HepG2 (cell line): Measurements from ENCODE around the gene CMIP. TPM values are rescaled to one million over a fixed set of nuclear protein-coding genes. Genes with fewer than 3 reads are reported as not detected.

Experiments
- ATAC-seq: fragments of 200-7000 bp; cut with Tn5 transposase; 3 replicates; pipeline ENCODE4 v1.9.1; 2020; ENCODE audit warnings: mild to moderate bottlenecking, moderate library complexity
- BruUV-seq: library from RNA; stranded (reverse); fragments of 400-500 nt; replicated peaks from 2 replicates; lab custom pipeline; 2021; lab: Mats Ljungman, UMichigan
- CTCF ChIA-PET: fragments of 300-600 bp; formaldehyde crosslinking; extraction: SDS; loops from one replicate; lab custom pipeline; 2021; ENCODE audit warnings: low total read pairs, inconsistent platforms, low intra/inter-chr PET ratio; lab: Yijun Ruan, JAX
- POLR2A ChIA-PET: fragments of 350-600 bp; sonication (Branson Sonifier 250); formaldehyde crosslinking; loops from one replicate; lab custom pipeline; 2020; ENCODE audit warnings: antibody characterized with exemption, inconsistent platforms; lab: Yijun Ruan, JAX
- DNase-seq: peaks from one replicate; pipeline ENCODE4 v3.0.0-alpha.2; 2015; ENCODE audit warnings: low spot score
- FAIRE-seq: peaks from 3 replicates; lab custom pipeline; 2011; peaks lifted over from hg19 to GRCh38; lab: Jason Lieb, UNC
- H2AFZ ChIP-seq: one replicate; pipeline ENCODE4 v1.6.1; 2011; ENCODE audit warnings: low read length, inconsistent platforms
- H3K27ac ChIP-seq: fragments of 300-600 bp; 3 replicates; pipeline ENCODE4 v1.8.0; 2011; ENCODE audit warnings: mixed run types, mild to moderate bottlenecking, mixed read lengths, low read length, inconsistent platforms; ENCODE audit not compliant: insufficient read depth; ENCODE audit errors: extremely low read length
- H3K27me3 ChIP-seq, 2 experiments: fragments of 200-600 bp in 1 of 2; 2 replicates in 1 of 2; 3 replicates in 1 of 2; pipeline versions ENCODE4 v1.6.0 to v1.8.0; 2011; ENCODE audit warnings: low read length in 2 of 2, mild to moderate bottlenecking in 2 of 2, moderate library complexity in 2 of 2, inconsistent platforms in 1 of 2; ENCODE audit not compliant: insufficient read depth in 2 of 2, control insufficient read depth in 1 of 2
- H3K36me3 ChIP-seq, 2 experiments: fragments of 200-600 bp in 1 of 2; replicated peaks in 1 of 2; 2 replicates in 1 of 2; 3 replicates in 1 of 2; pipeline versions ENCODE4 v1.5.1 to v1.8.0; 2011; ENCODE audit warnings: low read length in 2 of 2, inconsistent platforms in 1 of 2; ENCODE audit not compliant: insufficient read depth in 2 of 2, control insufficient read depth in 1 of 2
- H3K4me1 ChIP-seq: 2 replicates; pipeline ENCODE4 v1.5.1; 2012; ENCODE audit warnings: low read length, inconsistent platforms; ENCODE audit not compliant: insufficient read depth
- H3K4me2 ChIP-seq: 2 replicates; pipeline ENCODE4 v1.6.0; 2011; ENCODE audit warnings: low read depth, low read length, inconsistent platforms
- H3K4me3 ChIP-seq, 3 experiments: fragments of 200-600 bp in 1 of 3; sonication (generic), shearing (Covaris generic) in 1 of 3; replicated peaks in 1 of 3; 2 replicates each; pipeline ENCODE4 v1.5.1; 2011 to 2016; ENCODE audit warnings: low read length in 3 of 3, inconsistent platforms in 2 of 3, low read depth in 2 of 3, mild to moderate bottlenecking in 2 of 3, control low read depth in 1 of 3, mixed read lengths in 1 of 3; ENCODE audit not compliant: insufficient read depth in 1 of 3
- H3K79me2 ChIP-seq: one replicate; pipeline ENCODE4 v1.6.1; 2011; ENCODE audit warnings: low read length, inconsistent platforms; ENCODE audit not compliant: insufficient read depth
- H3K9ac ChIP-seq: 2 replicates; pipeline ENCODE4 v1.6.0; 2011; ENCODE audit warnings: mild to moderate bottlenecking, low read depth, low read length, inconsistent platforms; ENCODE audit not compliant: insufficient read depth
- H3K9me3 ChIP-seq: 2 replicates; pipeline ENCODE4 v1.5.1; 2012; ENCODE audit warnings: mild to moderate bottlenecking, low read length
- H4K20me1 ChIP-seq: 2 replicates; pipeline ENCODE4 v1.6.0; 2011; ENCODE audit warnings: inconsistent platforms, mild to moderate bottlenecking, low read length, moderate library complexity; ENCODE audit not compliant: insufficient read depth
- AHR ChIP-seq: IDR thresholded peaks from 2 replicates; pipeline ENCODE4 v1.6.1; 2018; ENCODE audit warnings: missing genetic modification reagents, missing compliant biosample characterization
- FOXK2 ChIP-seq: fragments of 450-650 bp; IDR thresholded peaks from 2 replicates; pipeline ENCODE4 v1.6.1; 2016
- GATAD2A ChIP-seq: IDR thresholded peaks from 2 replicates; pipeline ENCODE4 v1.6.1; 2016
- GPN1 ChIP-seq: sonication (generic); formaldehyde crosslinking; IDR thresholded peaks from 2 replicates; pipeline ENCODE4 v1.5.1; 2020; ENCODE audit warnings: missing genetic modification reagents, borderline replicate concordance
- GTF3A ChIP-seq: sonication (generic); formaldehyde crosslinking; conservative IDR thresholded peaks from 2 replicates; pipeline ENCODE4 v1.4.0; 2020; ENCODE audit warnings: mild to moderate bottlenecking, missing genetic modification reagents
- KDM3A ChIP-seq: IDR thresholded peaks from 2 replicates; pipeline ENCODE4 v1.6.1; 2018; ENCODE audit warnings: low read depth, missing compliant biosample characterization
- MYNN ChIP-seq: sonication (generic); formaldehyde crosslinking; IDR thresholded peaks from 2 replicates; pipeline ENCODE4 v1.4.0; 2020; ENCODE audit warnings: mild to moderate bottlenecking, low read depth, missing genetic modification reagents
- NFKBIZ ChIP-seq: IDR thresholded peaks from 2 replicates; pipeline ENCODE4 v1.6.1; 2018; ENCODE audit warnings: missing genetic modification reagents, missing compliant biosample characterization
- NKX3-1 ChIP-seq: sonication (generic); formaldehyde crosslinking; IDR thresholded peaks from 2 replicates; pipeline ENCODE4 v1.5.0; 2020; ENCODE audit warnings: missing genetic modification reagents
- POGZ ChIP-seq: sonication (generic); formaldehyde crosslinking; IDR thresholded peaks from 2 replicates; pipeline ENCODE4 v1.4.0; 2020; ENCODE audit warnings: mild to moderate bottlenecking, missing genetic modification reagents
- RBFOX2 ChIP-seq: fragments of 200-400 bp; formaldehyde crosslinking; IDR thresholded peaks from 2 replicates; pipeline ENCODE4 v1.6.1; 2017; ENCODE audit warnings: low read depth, mild to moderate bottlenecking, low read length
- RFXANK ChIP-seq: IDR thresholded peaks from 2 replicates; pipeline ENCODE4 v1.6.1; 2016
- SCMH1 ChIP-seq: sonication (generic); formaldehyde crosslinking; IDR thresholded peaks from 2 replicates; pipeline ENCODE4 v1.9.0; 2021; ENCODE audit warnings: missing genetic modification reagents, mild to moderate bottlenecking, borderline replicate concordance
- SYNCRIP ChIP-seq: fragments of 200-400 bp; formaldehyde crosslinking; IDR thresholded peaks from 2 replicates; pipeline ENCODE4 v1.6.1; 2018; ENCODE audit warnings: mild to moderate bottlenecking, low read depth, low read length; ENCODE audit not compliant: insufficient read depth
- ZBTB1 ChIP-seq: sonication (generic); formaldehyde crosslinking; IDR thresholded peaks from 2 replicates; pipeline ENCODE4 v1.4.0; 2020; ENCODE audit warnings: missing genetic modification reagents, borderline replicate concordance
- ZBTB7B ChIP-seq: sonication (generic); formaldehyde crosslinking; IDR thresholded peaks from 2 replicates; pipeline ENCODE4 v1.4.0; 2020; ENCODE audit warnings: missing genetic modification reagents
- ZNF232 ChIP-seq: sonication (generic); formaldehyde crosslinking; IDR thresholded peaks from 2 replicates; pipeline ENCODE4 v1.4.0; 2020; ENCODE audit warnings: missing genetic modification reagents, borderline replicate concordance
- ZNF264 ChIP-seq: sonication (generic); formaldehyde crosslinking; IDR thresholded peaks from 2 replicates; pipeline ENCODE4 v1.4.0; 2020; ENCODE audit warnings: missing genetic modification reagents
- ZNF432 ChIP-seq: sonication (generic); formaldehyde crosslinking; IDR thresholded peaks from 2 replicates; pipeline ENCODE4 v1.5.0; 2020; ENCODE audit warnings: missing genetic modification reagents, mild to moderate bottlenecking, borderline replicate concordance
- ZNF577 ChIP-seq: sonication (generic); formaldehyde crosslinking; IDR thresholded peaks from 2 replicates; pipeline ENCODE4 v1.4.0; 2020; ENCODE audit warnings: mild to moderate bottlenecking, low read depth, missing genetic modification reagents, borderline replicate concordance
- ZNF674 ChIP-seq: sonication (generic); formaldehyde crosslinking; IDR thresholded peaks from 2 replicates; pipeline ENCODE4 v1.5.0; 2020; ENCODE audit warnings: low read depth, mild to moderate bottlenecking, missing genetic modification reagents
- ZNF766 ChIP-seq: sonication (generic); formaldehyde crosslinking; IDR thresholded peaks from 2 replicates; pipeline ENCODE4 v1.5.0; 2020; ENCODE audit warnings: missing genetic modification reagents, borderline replicate concordance
- ZNF776 ChIP-seq: sonication (generic); formaldehyde crosslinking; IDR thresholded peaks from 2 replicates; pipeline ENCODE4 v1.4.0; 2020; ENCODE audit warnings: mild to moderate bottlenecking, missing genetic modification reagents
- ZNF790 ChIP-seq: sonication (generic); formaldehyde crosslinking; IDR thresholded peaks from 2 replicates; pipeline ENCODE4 v1.8.0; 2022; ENCODE audit warnings: missing genetic modification reagents, mild to moderate bottlenecking, borderline replicate concordance
- WGBS: methylation state at CpG from one replicate; pipeline ENCODE4 v1.1.6; 2017; ENCODE audit warnings: low lambda C conversion rate; 5-methylcytosine and 5-hydroxymethylcytosine counted together
- in situ Hi-C: cut with HindIII; loops from 2 replicates; pipeline ENCODE4 v1.10.0; 2017; ENCODE audit warnings: low pct_unique_long_range_greater_than_20kb; ENCODE audit not compliant: extremely low pct_ligation_motif_present
- intact Hi-C: fragments of 100-400 bp; cut with micrococcal nuclease; formaldehyde crosslinking; loops from one replicate; pipeline ENCODE4 v1.10.0; 2022; ENCODE audit not compliant: unreplicated experiment
- polyA plus RNA-seq, 8 experiments: library from polyadenylated mRNA; depleted of rRNA in 3 of 8; stranded (reverse) in 7 of 8; unstranded in 1 of 8; fragments of >200 nt; fragmentation: Illumina TruSeq in 4 of 8; extraction: Trizol in 4 of 8; gene quantifications; 2 replicates each; pipeline versions ENCODE4 v1.2.1 to v1.2.3, GENCODE V29; 2011 to 2016; ENCODE audit warnings: low read depth in 4 of 8, missing spikeins in 1 of 8, mixed read lengths in 1 of 8; ENCODE audit not compliant: insufficient read depth in 1 of 8
- total RNA-seq, 5 experiments: library from RNA; depleted of rRNA; stranded (reverse); fragments of >200 nt; fragmentation: Illumina TruSeq; extraction: Trizol; gene quantifications; 2 replicates each; pipeline ENCODE4 v1.2.3, GENCODE V29; 2016; ENCODE audit warnings: low read depth in 1 of 5
- TF ChIP-seq, protein P1 (sequence below): sonication (generic); formaldehyde crosslinking; IDR thresholded peaks from 2 replicates; pipeline ENCODE4 v1.4.0; 2020; ENCODE audit warnings: mild to moderate bottlenecking, low read depth, missing genetic modification reagents
- TF ChIP-seq, protein P2 (sequence below): sonication (generic); formaldehyde crosslinking; IDR thresholded peaks from 2 replicates; pipeline ENCODE4 v1.4.0; 2020; ENCODE audit warnings: mild to moderate bottlenecking, missing genetic modification reagents
- TF ChIP-seq, protein P3 (sequence below): sonication (generic); formaldehyde crosslinking; IDR thresholded peaks from 2 replicates; pipeline ENCODE4 v1.5.0; 2020; ENCODE audit warnings: missing genetic modification reagents, mild to moderate bottlenecking, borderline replicate concordance

Gene CMIP
- total and polyA plus RNA-seq, 2 of the 13 experiments (the other 11 are each of a cell fraction or from before 2014, with no cell fraction given) = 10.9 to 18.1 TPM

DNA sequence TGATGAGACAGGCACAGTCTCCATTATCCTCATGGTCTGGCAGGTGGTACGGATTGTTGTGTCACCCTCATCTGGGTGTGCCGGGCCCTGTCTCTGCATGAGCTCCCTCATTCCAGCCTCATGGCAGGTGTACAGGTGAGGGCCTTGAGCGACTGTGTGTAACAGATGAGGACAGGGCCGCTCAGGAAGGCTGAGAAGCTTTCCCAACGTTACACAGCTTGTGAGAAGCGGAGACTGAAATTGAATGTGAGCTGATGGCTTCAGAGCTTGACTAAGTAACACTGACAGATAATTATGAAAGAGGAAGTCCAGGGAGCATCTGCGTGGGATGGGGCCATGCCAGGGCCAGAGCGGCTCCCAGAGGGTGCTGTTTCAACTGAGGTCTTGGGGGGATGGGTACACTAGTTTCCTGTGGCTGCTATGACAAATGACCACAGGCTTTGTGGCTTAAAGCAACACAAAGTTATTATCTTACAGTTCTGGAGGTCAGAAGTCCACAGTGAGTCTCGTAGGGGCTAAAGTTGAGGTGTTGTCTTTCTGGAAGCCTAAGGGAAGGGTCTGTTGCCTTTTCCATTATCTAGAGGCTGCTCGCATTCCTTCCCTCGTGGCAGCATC is 36.7 kb downstream of the CMIP start:
- no peaks in the 10 kb centered on the region for H3K9me3 ChIP-seq
- in situ Hi-C loops (no loop called here), intact Hi-C loops (loop anchor here (1.0 kb wide), 1 partner anchor 16 kb away; no protein-coding TSS in a partner anchor)
- peak overlapping the region; percentile 60 for H3K27ac ChIP-seq
- BruUV-seq = no TSS peak
- ChIA-PET CTCF (interaction anchor here (0.6 kb wide), 1 partner anchor 18 kb away, joined by 3 read pairs; no protein-coding TSS in a partner anchor), POLR2A (interaction anchor here (0.8 to 3.2 kb wide), 13 partner anchors 11 to 68 kb away, joined by 3 to 29 read pairs (median 3); no protein-coding TSS in a partner anchor)
- H4K20me1 ChIP-seq = peaks cover 89% of the 10 kb centered on the region
- peak overlapping the region in 1 of 3 experiments; percentile 32; a peak in 2 of 6 replicates for H3K4me3 ChIP-seq
- DNase-seq (peak; percentile 94), FAIRE-seq (peak; percentile 90), ATAC-seq (peak; percentile 87)
- no peak overlapping the region for H3K9ac ChIP-seq
- 38% methylated on average over 11 of the region's 11 CpGs for WGBS
- H3K36me3 ChIP-seq = peaks cover 14 to 52% of the 10 kb centered on the region in 2 experiments
- H3K4me1 ChIP-seq = peaks cover 79% of the 10 kb centered on the region
- no peak overlapping the region for H2AFZ ChIP-seq
- peak overlapping the region; percentile 65 for H3K4me2 ChIP-seq
- no peaks in the 10 kb centered on the region for H3K27me3 ChIP-seq
- H3K79me2 ChIP-seq = peaks cover 97% of the 10 kb centered on the region
- TF ChIP-seq ZNF232 (CRISPR knock-in tag) = no peak
- no peak for TF ChIP-seq NKX3-1
- TF ChIP-seq NFKBIZ (CRISPR knock-in tag) = peak; percentile 77; the same call in 1 of the 2 replicates
- TF ChIP-seq ZNF790 (CRISPR knock-in tag) = no peak
- 0 out of 2 replicates have a peak, but pooled peaks have one; percentile 43 for TF ChIP-seq ZNF766 (CRISPR knock-in tag)
- TF ChIP-seq ZNF432 (CRISPR knock-in tag) = no peak
- TF ChIP-seq, protein P1, sequence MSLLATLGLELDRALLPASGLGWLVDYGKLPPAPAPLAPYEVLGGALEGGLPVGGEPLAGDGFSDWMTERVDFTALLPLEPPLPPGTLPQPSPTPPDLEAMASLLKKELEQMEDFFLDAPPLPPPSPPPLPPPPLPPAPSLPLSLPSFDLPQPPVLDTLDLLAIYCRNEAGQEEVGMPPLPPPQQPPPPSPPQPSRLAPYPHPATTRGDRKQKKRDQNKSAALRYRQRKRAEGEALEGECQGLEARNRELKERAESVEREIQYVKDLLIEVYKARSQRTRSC (CRISPR knock-in tag) = no peak
- no peak for TF ChIP-seq AHR (CRISPR knock-in tag)
- TF ChIP-seq RFXANK (CRISPR knock-in tag) = no peak
- no peak for TF ChIP-seq MYNN (CRISPR knock-in tag)
- TF ChIP-seq GTF3A (CRISPR knock-in tag) = no peak
- TF ChIP-seq ZNF776 (CRISPR knock-in tag) = no peak
- no peak for TF ChIP-seq GPN1 (CRISPR knock-in tag)
- TF ChIP-seq ZNF264 (CRISPR knock-in tag) = peak; percentile 67
- peak; percentile 40; the same call in 1 of the 2 replicates for TF ChIP-seq POGZ
- peak; percentile 65; the same call in 1 of the 2 replicates for TF ChIP-seq ZBTB7B
- TF ChIP-seq ZNF674 (CRISPR knock-in tag) = no peak
- peak; percentile 95 for TF ChIP-seq GATAD2A
- peak; percentile 30; the same call in 1 of the 2 replicates for TF ChIP-seq KDM3A (CRISPR knock-in tag)
- TF ChIP-seq, protein P2, sequence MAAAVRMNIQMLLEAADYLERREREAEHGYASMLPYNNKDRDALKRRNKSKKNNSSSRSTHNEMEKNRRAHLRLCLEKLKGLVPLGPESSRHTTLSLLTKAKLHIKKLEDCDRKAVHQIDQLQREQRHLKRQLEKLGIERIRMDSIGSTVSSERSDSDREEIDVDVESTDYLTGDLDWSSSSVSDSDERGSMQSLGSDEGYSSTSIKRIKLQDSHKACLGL (CRISPR knock-in tag) = no peak
- no peak for TF ChIP-seq ZNF577 (CRISPR knock-in tag)
- TF ChIP-seq, protein P3, sequence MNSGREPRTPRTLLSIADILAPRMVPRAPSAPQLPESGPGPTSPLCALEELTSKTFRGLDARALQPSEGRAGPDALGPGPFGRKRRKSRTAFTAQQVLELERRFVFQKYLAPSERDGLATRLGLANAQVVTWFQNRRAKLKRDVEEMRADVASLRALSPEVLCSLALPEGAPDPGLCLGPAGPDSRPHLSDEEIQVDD (CRISPR knock-in tag) = no peak
- peak; percentile 43 for TF ChIP-seq FOXK2
- no peak for TF ChIP-seq SYNCRIP
- no peak for TF ChIP-seq RBFOX2
- no peak for TF ChIP-seq ZBTB1 (CRISPR knock-in tag)
- no peak for TF ChIP-seq SCMH1 (CRISPR knock-in tag)
